Psoas muscle (tissue), 8 donors: ENCODE results near the gene CHERP. TPM values are rescaled to one million over a fixed set of nuclear protein-coding genes. Genes with fewer than 3 reads are reported as not detected.

ENCODE experiments used
- ATAC-seq, 4 donors: fragments of 200-7000 bp; cut with Tn5 transposase; one replicate each; pipeline ENCODE4 v1.9.1; 2020; ENCODE audit warnings: moderate library complexity in 3 of 4, mild to moderate bottlenecking in 2 of 4
- DNase-seq, 2 donors: peaks; one replicate each; pipeline ENCODE4 v3.0.0-alpha.2; 2020
- H3K27ac ChIP-seq: fragments of 200-600 bp; one replicate; pipeline ENCODE4 v1.8.0; 2022
- H3K27me3 ChIP-seq, 3 donors: fragments of 200-600 bp in 1 of 3; one replicate each; pipeline versions ENCODE4 v1.6.1 to v1.8.0; 2013 to 2022; ENCODE audit warnings: low read length in 2 of 3, mild to moderate bottlenecking in 2 of 3, moderate library complexity in 1 of 3; ENCODE audit not compliant: insufficient read depth in 3 of 3
- H3K36me3 ChIP-seq, 2 donors: fragments of 200-600 bp in 1 of 2; one replicate each; pipeline versions ENCODE4 v1.6.1 to v1.8.0; 2013 to 2022; ENCODE audit warnings: low read depth in 1 of 2, mild to moderate bottlenecking in 1 of 2, moderate library complexity in 1 of 2; ENCODE audit not compliant: insufficient read depth in 1 of 2
- H3K4me1 ChIP-seq: fragments of 200-600 bp; one replicate; pipeline ENCODE4 v1.8.0; 2022
- H3K4me3 ChIP-seq: fragments of 200-600 bp; one replicate; pipeline ENCODE4 v1.8.0; 2022; ENCODE audit warnings: mild to moderate bottlenecking
- H3K9me3 ChIP-seq: fragments of 200-600 bp; one replicate; pipeline ENCODE4 v1.8.0; 2022
- CTCF ChIP-seq: fragments of 200-600 bp; IDR thresholded peaks from one replicate; pipeline ENCODE4 v1.8.0; 2022; ENCODE audit warnings: antibody characterized with exemption
- WGBS, 3 donors: extraction: QIAGEN DNeasy Blood & Tissue Kit; methylation state at CpG; one replicate each; pipeline versions ENCODE4 v1.1.6 to v1.1.7; 2013; 5-methylcytosine and 5-hydroxymethylcytosine counted together
- intact Hi-C, 2 donors: fragments of 100-400 bp; cut with DNase I; formaldehyde crosslinking; loops; one replicate each; pipeline versions ENCODE4 v1.11.0 to v1.14.2; 2022
- polyA plus RNA-seq, 3 donors: library from polyadenylated mRNA; stranded (reverse); fragments of 200-250 nt; gene quantifications; one replicate each; pipeline ENCODE4 v1.2.3, GENCODE V29; 2013
- total RNA-seq, 4 donors: library from RNA; stranded (reverse); fragmentation: NEBNext Ultra II Directional in 2 of 4; extraction: Animal tissue kit (Norgen Biotek cat#: 25700) in 2 of 4; gene quantifications; one replicate each; pipeline versions ENCODE4 v1.2.1 to v1.2.4, GENCODE V29; 2021 to 2023
- donor health status: healthy with polysubstance abuse.
- donor health status: DM: no; HTN: no; CAD: no; lungs with moderate emphysema.
- donor health status: Bipolar disorder and iron deficiency.
- donor health status: healthy.
- donor health status: DM: yes; HTN: yes; CAD: no.
- donor health status: DM: no; HTN: no; CAD: no.
- donor health status: DM: no; HTN: no; CAD: no.
- donor health status: DM: yes; HTN: yes; CAD: no.

The CHERP gene
- total and polyA plus RNA-seq, 7 donors, result 17.0 to 36.2 (median 30.1) TPM

- Histone ChIP-seq H3K4me1 (peaks cover 72% of the 10 kb centered on the region), H3K27ac (peak overlapping the region; percentile 86), H3K4me3 (peak overlapping the region; percentile 95), H3K36me3 (peaks cover 2 to 50% of the 10 kb centered on the region in 2 donors), H3K9me3 (no peaks in the 10 kb centered on the region), H3K27me3 (no peaks in the 10 kb centered on the region)
- 77 to 82% (median 78%) methylated on average over 46 to 48 of the region's 48 CpGs for WGBS, 3 donors
- intact Hi-C loops, result no loop called here
- no peak for TF ChIP-seq CTCF
- DNase-seq (no peak), ATAC-seq (no peak)
Observed at GRCh38 chr19:16575861-16576689, 33.8 kb upstream of the CHERP start.

GRCh38 chr19:16575282-16575681 is 33.0 kb upstream of the CHERP start:
- peak; percentile 47 to 75 (median 54) for ATAC-seq

GRCh38 chr19:16573925-16574324 is 31.7 kb upstream of the CHERP start:
- no peak for TF ChIP-seq CTCF
- ATAC-seq (no peak), DNase-seq (no peak)
- Histone ChIP-seq H3K4me1 (peaks cover 62% of the 10 kb centered on the region), H3K9me3 (no peaks in the 10 kb centered on the region), H3K36me3 (peaks cover 2 to 57% of the 10 kb centered on the region in 2 donors), H3K27me3 (no peaks in the 10 kb centered on the region), H3K27ac (peak overlapping the region; percentile 86), H3K4me3 (peak overlapping the region; percentile 95)
- intact Hi-C loops, result loop anchor here (5.0 kb wide), 1 partner anchor 53 kb away; the partner anchor contains the start of gene MED26 (in 2 of the 2)

More at GRCh38 chr19:16575282-16575681, 33.0 kb upstream of the CHERP start:
- 29 to 49% (median 35%) methylated on average over 2 of the region's 2 CpGs for WGBS, 3 donors
- intact Hi-C loops, result no loop called here
- H3K4me3 ChIP-seq, result peak overlapping the region; percentile 95
- H3K36me3 ChIP-seq, result peaks cover 2 to 50% of the 10 kb centered on the region in 2 donors
- peak overlapping the region; percentile 86 for H3K27ac ChIP-seq
- no peaks in the 10 kb centered on the region for H3K27me3 ChIP-seq
- H3K4me1 ChIP-seq, result peaks cover 72% of the 10 kb centered on the region
- TF ChIP-seq CTCF, result no peak
- no peaks in the 10 kb centered on the region for H3K9me3 ChIP-seq
- DNase-seq, result no peak

- WGBS, 3 donors, result 57 to 60% (median 58%) methylated on average over 13 of the region's 13 CpGs
- H3K4me3 ChIP-seq, result peak overlapping the region; percentile 95
- peaks cover 2 to 56% of the 10 kb centered on the region in 2 donors for H3K36me3 ChIP-seq
- peak overlapping the region; percentile 86 for H3K27ac ChIP-seq
- intact Hi-C loops, result loop anchor here (5.0 kb wide), 1 partner anchor 54 kb away; the partner anchor contains the start of gene MED26 (in 2 of the 2)
- TF ChIP-seq CTCF, result no peak
- ATAC-seq (no peak), DNase-seq (no peak)
- H3K4me1 ChIP-seq, result peaks cover 62% of the 10 kb centered on the region
- H3K9me3 ChIP-seq, result no peaks in the 10 kb centered on the region
- H3K27me3 ChIP-seq, result no peaks in the 10 kb centered on the region
Observed at GRCh38 chr19:16573296-16573695, 31.1 kb upstream of the CHERP start.
